Endothelial cell of umbilical vein (primary cell): ENCODE data around the gene HEXIM2. TPM values are rescaled to one million over a fixed set of nuclear protein-coding genes. Genes with fewer than 3 reads are reported as not detected.

Experiments used
- BruUV-seq: library from RNA; stranded (reverse); fragments of 400-500 nt; replicated peaks from 2 replicates; lab custom pipeline; 2021; lab: Mats Ljungman, UMichigan
- CTCF ChIA-PET: fragments of 300-600, 350-600 bp; sonication (Branson Sonifier 250); formaldehyde crosslinking; loops from one replicate; lab custom pipeline; 2021; ENCODE audit warnings: antibody characterized with exemption, inconsistent platforms; lab: Charles Lee
- POLR2A ChIA-PET: fragments of 300-600, 350-600 bp; sonication (Branson Sonifier 250); formaldehyde crosslinking; loops from one replicate; lab custom pipeline; 2021; ENCODE audit warnings: antibody characterized with exemption, inconsistent platforms; lab: Charles Lee
- DNase-seq: peaks from one replicate; pipeline ENCODE4 v3.0.0-alpha.2; 2011; ENCODE audit warnings: low read depth, low spot score
- FAIRE-seq: peaks from 2 replicates; lab custom pipeline; 2011; peaks lifted over from hg19 to GRCh38; lab: Jason Lieb, UNC
- H2AFZ ChIP-seq: 2 replicates; pipeline ENCODE4 v1.6.0; 2012; ENCODE audit warnings: low read depth, low read length, control low read depth, inconsistent platforms
- H3K27ac ChIP-seq: 2 replicates; pipeline ENCODE4 v1.5.1; 2011; ENCODE audit warnings: low read depth, mild to moderate bottlenecking, control low read depth, low read length, moderate library complexity; ENCODE audit not compliant: insufficient read depth
- H3K27me3 ChIP-seq, 2 experiments: 2 replicates each; pipeline versions ENCODE4 v1.6.0 to v1.6.1; 2011; ENCODE audit warnings: low read length in 2 of 2, mixed read lengths in 1 of 2; ENCODE audit not compliant: control insufficient read depth in 2 of 2, insufficient read depth in 2 of 2
- H3K36me3 ChIP-seq, 2 experiments: 2 replicates in 1 of 2; 3 replicates in 1 of 2; pipeline ENCODE4 v1.5.1; 2011; ENCODE audit warnings: low read length in 2 of 2, mild to moderate bottlenecking in 1 of 2, moderate library complexity in 1 of 2; ENCODE audit not compliant: control insufficient read depth in 2 of 2, insufficient read depth in 2 of 2; ENCODE audit errors: extremely low read depth in 1 of 2
- H3K4me1 ChIP-seq: 3 replicates; pipeline ENCODE4 v1.5.1; 2011; ENCODE audit warnings: mild to moderate bottlenecking, low read length; ENCODE audit not compliant: control insufficient read depth, insufficient read depth; ENCODE audit errors: extremely low read depth
- H3K4me2 ChIP-seq: 2 replicates; pipeline ENCODE4 v1.6.1; 2011; ENCODE audit warnings: low read length, control low read depth, mixed read lengths; ENCODE audit not compliant: insufficient read depth
- H3K4me3 ChIP-seq, 3 experiments: fragments of 200-600 bp in 1 of 3; sonication (generic), shearing (Covaris generic) in 1 of 3; replicated peaks in 1 of 3; 2 replicates each; pipeline ENCODE4 v1.5.1; 2011 to 2016; ENCODE audit warnings: control low read depth in 3 of 3, low read length in 3 of 3, mild to moderate bottlenecking in 2 of 3, inconsistent platforms in 1 of 3, low read depth in 1 of 3, moderate library complexity in 1 of 3; ENCODE audit not compliant: insufficient read depth in 1 of 3
- H3K79me2 ChIP-seq: 2 replicates; pipeline ENCODE4 v1.6.0; 2012; ENCODE audit warnings: low read length, inconsistent platforms; ENCODE audit not compliant: control insufficient read depth, insufficient read depth
- H3K9ac ChIP-seq: replicated peaks from 2 replicates; pipeline ENCODE3; 2011; ENCODE audit warnings: low read length, control low read depth; ENCODE audit not compliant: insufficient read depth; ENCODE audit errors: extremely low read depth
- H3K9me1 ChIP-seq: replicated peaks from 3 replicates; pipeline ENCODE4 v1.6.0; 2011; ENCODE audit warnings: mild to moderate bottlenecking, low read length; ENCODE audit not compliant: control insufficient read depth, insufficient read depth; ENCODE audit errors: extremely low read depth
- H3K9me3 ChIP-seq: replicated peaks from 2 replicates; pipeline ENCODE4 v1.5.1; 2012; ENCODE audit warnings: low read length, inconsistent platforms; ENCODE audit not compliant: control insufficient read depth, insufficient read depth
- H4K20me1 ChIP-seq: replicated peaks from 2 replicates; pipeline ENCODE3; 2011; ENCODE audit warnings: mild to moderate bottlenecking, low read length; ENCODE audit not compliant: control insufficient read depth, insufficient read depth; ENCODE audit errors: extremely low read depth
- CTCF ChIP-seq, 2 donors: IDR thresholded peaks; 1 replicate in 1 of 2; 2 replicates in 1 of 2; pipeline ENCODE4 v1.5.1; 2011; ENCODE audit warnings: low read length in 2 of 2, mild to moderate bottlenecking in 2 of 2, moderate library complexity in 2 of 2, control low read depth in 1 of 2, inconsistent platforms in 1 of 2, low read depth in 1 of 2; ENCODE audit not compliant: insufficient read depth in 1 of 2; ENCODE audit errors: extremely low read depth in 1 of 2
- FOS ChIP-seq: IDR thresholded peaks from 2 replicates; pipeline ENCODE4 v1.6.1; 2011; ENCODE audit warnings: mild to moderate bottlenecking, low read length, moderate library complexity, borderline replicate concordance; ENCODE audit not compliant: insufficient read depth
- POLR2AphosphoS5 ChIP-seq: IDR thresholded peaks from 2 replicates; pipeline ENCODE4 v1.6.1; 2012; ENCODE audit warnings: low read depth, mild to moderate bottlenecking, control low read depth, low read length, moderate library complexity; ENCODE audit not compliant: insufficient read depth
- dilution Hi-C: fragments of 300-500 bp; cut with MboI; formaldehyde crosslinking; loops from one replicate; pipeline ENCODE4 v1.15.0; 2019; ENCODE audit warnings: low sequenced_read_pairs; ENCODE audit not compliant: extremely low pct_ligation_motif_present
- intact Hi-C: fragments of 100-400 bp; cut with micrococcal nuclease; formaldehyde crosslinking; loops from one replicate; pipeline ENCODE4 v1.10.0; 2022
- polyA plus RNA-seq, 4 experiments: library from polyadenylated mRNA; depleted of rRNA in 3 of 4; stranded (reverse) in 3 of 4; unstranded in 1 of 4; fragments of >200 nt; gene quantifications; 2 replicates each; pipeline versions ENCODE4 v1.2.1 to v1.2.3, GENCODE V29; 2011 to 2012; ENCODE audit warnings: missing spikeins in 1 of 4
- total RNA-seq: library from RNA; stranded (reverse); gene quantifications from 2 replicates; pipeline ENCODE4 v1.2.3, GENCODE V29; 2021

The HEXIM2 gene
- total and polyA plus RNA-seq, 2 donors (not counting 3 experiments of a cell fraction or from before 2014, with no cell fraction given) = 2.9 to 3.8 TPM

GRCh38 chr17:45197555-45198334, 36.1 kb downstream of the HEXIM2 start:
- DNase-seq (peak; percentile 86), FAIRE-seq (peak; percentile 78)
- H3K4me3 ChIP-seq = no peak overlapping the region
- no peak overlapping the region for H3K4me2 ChIP-seq
- no peak overlapping the region for H3K9ac ChIP-seq
- no TSS peak for BruUV-seq
- TF ChIP-seq CTCF (IDR thresholded peaks at IDR 0.05; ENCODE audit: extremely low read depth in 1 of 2, insufficient read depth in 1 of 2, low read depth in 1 of 2, low read length in 2 of 2) = peak; percentile 99 to 100
- TF ChIP-seq FOS = no peak
- TF ChIP-seq POLR2AphosphoS5 = peak; percentile 40
- no peaks in the 10 kb centered on the region for H4K20me1 ChIP-seq
- no peaks in the 10 kb centered on the region for H3K79me2 ChIP-seq
- intact Hi-C loops = loop anchor here (1.0 kb wide), 2 partner anchors 48 to 62 kb away; partner anchors contain the start of gene ACBD4
- peak overlapping the region; percentile 82 for H2AFZ ChIP-seq
- POLR2A ChIA-PET = interaction anchor here (1.3 to 3.1 kb wide), 3 partner anchors 36 to 63 kb away, joined by 6 to 67 read pairs (median 8); partner anchors contain the start of genes ACBD4, HEXIM1 and HEXIM2
- no peaks in the 10 kb centered on the region for H3K9me1 ChIP-seq
- peaks cover 2% of the 10 kb centered on the region for H3K4me1 ChIP-seq
- dilution Hi-C loops = no loop called here
- H3K9me3 ChIP-seq = no peaks in the 10 kb centered on the region
- CTCF ChIA-PET = interaction anchor here (0.6 to 10.5 kb wide), 29 partner anchors 9 to 420 kb away, joined by 3 to 476 read pairs (median 5); partner anchors contain the start of genes ACBD4, HEXIM1, HEXIM2 and PLCD3
- H3K36me3 ChIP-seq = no peaks in the 10 kb centered on the region
- H3K27ac ChIP-seq = no peak overlapping the region
- H3K27me3 ChIP-seq = no peaks in the 10 kb centered on the region
